Amniotic epithelial cell (primary cell): Measurements from ENCODE around the gene SLC29A3.

Source experiments
- DNase-seq: peaks from one replicate; pipeline ENCODE4 v3.0.0-alpha.2; 2010; ENCODE audit warnings: low read depth

SLC29A3 gene

GRCh38 chr10:71392791-71393781 lies 74.0 kb downstream of the SLC29A3 start:
- DNase-seq = no peak

- no peak for DNase-seq
Measured at GRCh38 chr10:71393841-71394475, 74.9 kb downstream of the SLC29A3 start.

GRCh38 chr10:71394926-71395562 lies 76.0 kb downstream of the SLC29A3 start:
- DNase-seq = no peak

GRCh38 chr10:71395621-71396020 lies 76.6 kb downstream of the SLC29A3 start:
- no peak for DNase-seq

GRCh38 chr10:71396084-71396710 lies 77.1 kb downstream of the SLC29A3 start:
- DNase-seq = no peak

GRCh38 chr10:71396711-71397295 lies 77.7 kb downstream of the SLC29A3 start, which contains the start of gene CDH23:
Gene CDH23, plus strand, starts transcription at chr10:71396920. Its CDS starts 42,912 bp downstream, at chr10:71439832.
- no peak for DNase-seq

- DNase-seq = no peak
Measured at GRCh38 chr10:71397296-71398212, 78.5 kb downstream of the SLC29A3 start.

- DNase-seq = no peak
Measured at GRCh38 chr10:71398976-71399375, 79.9 kb downstream of the SLC29A3 start.

- DNase-seq = no peak
Measured at GRCh38 chr10:71399946-71400345, 80.9 kb downstream of the SLC29A3 start.

- DNase-seq = no peak
Measured at GRCh38 chr10:71401056-71401455, 82.0 kb downstream of the SLC29A3 start.

- no peak for DNase-seq
Measured at GRCh38 chr10:71402005-71402404, 82.9 kb downstream of the SLC29A3 start.

- DNase-seq = no peak
Measured at GRCh38 chr10:71404503-71405295, 85.6 kb downstream of the SLC29A3 start.

- no peak for DNase-seq
Measured at GRCh38 chr10:71406878-71407277, 87.8 kb downstream of the SLC29A3 start.

- no peak for DNase-seq
Measured at GRCh38 chr10:71408436-71409225, 89.6 kb downstream of the SLC29A3 start.

- DNase-seq = no peak
Measured at GRCh38 chr10:71409516-71410104, 90.6 kb downstream of the SLC29A3 start.
